T-cell (primary cell): ENCODE data around the gene FKBP5. TPM values are rescaled to one million over a fixed set of nuclear protein-coding genes. Genes with fewer than 3 reads are reported as not detected.

Experiments used
- ATAC-seq, 4 experiments: fragments of 200-7000 bp in 3 of 4; fragments of 150-1000 bp in 1 of 4; cut with Tn5 transposase; replicated peaks in 1 of 4; 1 replicate in 3 of 4; 2 replicates in 1 of 4; pipeline ENCODE4 v1.10.0; 2021; ENCODE audit warnings: moderate library complexity in 3 of 4, mild to moderate bottlenecking in 2 of 4, moderate number of reproducible peaks in 1 of 4
- CTCF ChIA-PET, 2 donors: fragments of 300-600 bp; sonication (Branson Sonifier 250); formaldehyde crosslinking; loops; one replicate each; lab custom pipeline; 2022; ENCODE audit warnings: antibody characterized with exemption in 2 of 2; lab: Charles Lee
- POLR2A ChIA-PET, 2 donors: fragments of 300-600 bp; sonication (Branson Sonifier 250); formaldehyde crosslinking; loops; one replicate each; lab custom pipeline; 2022; ENCODE audit warnings: antibody characterized with exemption in 2 of 2; lab: Charles Lee
- DNase-seq, 35 experiments: peaks; one replicate each; pipeline versions ENCODE4 v3.0.0 to v3.0.0-alpha.2; 2013 to 2023
- H3K27ac ChIP-seq: one replicate; pipeline ENCODE4 v1.5.1; 2013; ENCODE audit warnings: low read length
- H3K27me3 ChIP-seq, 2 experiments: replicated peaks in 1 of 2; 1 replicate in 1 of 2; 2 replicates in 1 of 2; pipeline versions ENCODE4 v1.6.1 to v1.7.0; 2013; ENCODE audit warnings: low read length in 1 of 2, mixed read lengths in 1 of 2; ENCODE audit not compliant: control insufficient read depth in 2 of 2, insufficient read depth in 2 of 2; ENCODE audit errors: extremely low read depth in 1 of 2
- H3K36me3 ChIP-seq, 2 donors: 1 replicate in 1 of 2; 2 replicates in 1 of 2; pipeline versions ENCODE4 v1.6.1 to v1.7.0; 2013; ENCODE audit warnings: low read length in 1 of 2; ENCODE audit not compliant: control insufficient read depth in 2 of 2, insufficient read depth in 1 of 2; ENCODE audit errors: extremely low read depth in 1 of 2
- H3K4me1 ChIP-seq, 2 experiments: 1 replicate in 1 of 2; 2 replicates in 1 of 2; pipeline versions ENCODE4 v1.6.1 to v1.7.0; 2013; ENCODE audit warnings: low read length in 2 of 2, mixed read lengths in 1 of 2; ENCODE audit not compliant: insufficient read depth in 2 of 2, control insufficient read depth in 1 of 2; ENCODE audit errors: extremely low read depth in 1 of 2
- H3K4me3 ChIP-seq, 2 donors: 1 replicate in 1 of 2; 2 replicates in 1 of 2; pipeline versions ENCODE4 v1.5.1 to v1.7.0; 2013; ENCODE audit warnings: mild to moderate bottlenecking in 2 of 2, low read length in 1 of 2, moderate library complexity in 1 of 2; ENCODE audit not compliant: control insufficient read depth in 1 of 2; ENCODE audit errors: extremely low read depth in 1 of 2
- H3K9me3 ChIP-seq: 2 replicates; pipeline ENCODE4 v1.7.0; 2013
- H3K27ac Mint-ChIP-seq, 2 donors: one replicate each; pipeline ENCODE4 v1.8.0; 2020 to 2021; ENCODE audit warnings: mild to moderate bottlenecking in 2 of 2, mixed read lengths in 2 of 2
- H3K27me3 Mint-ChIP-seq, 2 donors: one replicate each; pipeline ENCODE4 v1.8.0; 2021 to 2022; ENCODE audit warnings: mixed read lengths in 2 of 2
- H3K36me3 Mint-ChIP-seq: one replicate; pipeline ENCODE4 v1.8.0; 2021; ENCODE audit warnings: mixed read lengths
- H3K4me1 Mint-ChIP-seq, 3 donors: one replicate each; pipeline ENCODE4 v1.8.0; 2020 to 2022; ENCODE audit warnings: mixed read lengths in 3 of 3, mild to moderate bottlenecking in 1 of 3
- H3K4me3 Mint-ChIP-seq, 3 donors: one replicate each; pipeline ENCODE4 v1.8.0; 2020 to 2022; ENCODE audit warnings: mild to moderate bottlenecking in 3 of 3, mixed read lengths in 3 of 3, moderate library complexity in 3 of 3
- H3K9me3 Mint-ChIP-seq, 3 donors: one replicate each; pipeline ENCODE4 v1.8.0; 2020 to 2022; ENCODE audit warnings: mixed read lengths in 3 of 3
- WGBS: methylation state at CpG from one replicate; pipeline ENCODE4 v1.1.5; 2013; ENCODE audit warnings: missing lambda C conversion rate; ENCODE audit not compliant: insufficient coverage; 5-methylcytosine and 5-hydroxymethylcytosine counted together
- total RNA-seq, 35 experiments: library from RNA in 6 of 35; stranded (reverse) in 6 of 35; fragments of 120-200 nt in 1 of 35; gene quantifications; one replicate each; pipeline versions ENCODE4 v1.2.1 to v1.2.4 and lab custom pipeline; 2013 to 2026

Gene FKBP5
- total RNA-seq, 5 donors from 2014 or later (not counting 1 experiment from before 2014, with no cell fraction given): 61.4 to 130 (median 63.9) TPM

DNA sequence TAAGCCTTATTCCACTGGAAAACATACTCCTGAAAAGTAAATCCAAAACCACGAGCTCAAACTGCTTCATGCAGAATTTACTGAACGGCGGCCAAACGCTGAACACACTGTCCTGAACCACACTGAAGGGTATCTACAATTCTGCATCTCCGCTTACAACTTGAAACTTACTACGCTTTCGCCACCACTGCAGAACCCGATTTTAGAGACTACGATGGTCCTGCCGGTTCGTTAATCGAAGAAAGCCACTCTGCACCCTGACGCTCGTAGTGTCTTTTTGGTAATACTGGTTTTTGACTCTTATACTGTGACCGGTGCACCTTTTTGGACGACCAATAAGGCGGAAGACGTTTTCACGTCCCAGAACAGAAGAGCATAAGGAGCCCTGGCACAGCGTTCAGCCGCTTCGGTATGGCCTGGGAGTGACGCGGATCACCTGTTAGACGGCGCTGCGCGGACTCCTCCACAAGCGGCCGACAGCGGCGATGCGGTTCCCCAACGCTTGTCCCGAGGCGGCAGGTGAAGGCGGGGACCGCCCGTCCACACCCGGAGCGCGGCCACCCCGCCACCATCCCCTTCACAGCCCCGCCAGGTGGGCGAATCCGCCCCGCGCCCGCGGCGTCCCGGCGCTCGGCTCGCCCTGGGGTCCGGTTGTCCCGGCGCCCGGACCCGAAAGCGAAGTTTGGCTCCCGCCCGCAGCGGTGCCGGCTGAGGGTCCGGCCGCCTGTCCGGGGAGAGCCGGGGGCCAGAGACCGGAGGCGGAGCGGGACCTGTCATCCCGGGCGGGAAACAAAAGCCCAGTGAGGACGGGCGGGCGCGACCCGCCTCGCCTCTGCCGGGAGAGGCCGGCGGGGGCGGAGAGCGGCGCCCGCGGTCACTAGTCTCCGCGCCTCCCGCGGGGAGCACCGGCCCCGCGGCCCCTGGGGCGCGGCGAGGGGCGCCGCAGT is 784 bp downstream of the FKBP5 start:
- Mint-ChIP-seq H3K27me3 (no peaks in the 10 kb centered on the region), H3K36me3 (no peaks in the 10 kb centered on the region), H3K27ac (peak overlapping the region; percentile 94 to 97), H3K9me3 (no peaks in the 10 kb centered on the region), H3K4me1 (peaks cover 9 to 22% (median 21%) of the 10 kb centered on the region in 3 donors), H3K4me3 (peak overlapping the region; percentile 90 to 96 (median 94))
- under 1% methylated on average over 98 of the region's 100 CpGs for WGBS
- Histone ChIP-seq H3K27me3 (no peaks in the 10 kb centered on the region), H3K36me3 (peaks cover 0 to 3% of the 10 kb centered on the region in 2 donors), H3K27ac (peak overlapping the region; percentile 51), H3K9me3 (no peaks in the 10 kb centered on the region), H3K4me1 (peaks cover 7 to 24% of the 10 kb centered on the region in 2 experiments), H3K4me3 (peak overlapping the region; percentile 74 to 88)
- POLR2A ChIA-PET: interaction anchor here (0.6 to 1.2 kb wide), 4 partner anchors 20 to 385 kb away, joined by 3 to 4 read pairs (median 3); no protein-coding TSS in a partner anchor
- peak in 31 of 35 experiments; percentile 17 to 69 (median 40) for DNase-seq
- ATAC-seq: peak; percentile 37 to 60 (median 48)
- CTCF ChIA-PET: interaction anchor here (0.9 to 2.4 kb wide), 6 partner anchors 11 to 63 kb away, joined by 5 to 21 read pairs (median 8); partner anchors contain the start of gene ARMC12 (in 1 of the 2)

DNA sequence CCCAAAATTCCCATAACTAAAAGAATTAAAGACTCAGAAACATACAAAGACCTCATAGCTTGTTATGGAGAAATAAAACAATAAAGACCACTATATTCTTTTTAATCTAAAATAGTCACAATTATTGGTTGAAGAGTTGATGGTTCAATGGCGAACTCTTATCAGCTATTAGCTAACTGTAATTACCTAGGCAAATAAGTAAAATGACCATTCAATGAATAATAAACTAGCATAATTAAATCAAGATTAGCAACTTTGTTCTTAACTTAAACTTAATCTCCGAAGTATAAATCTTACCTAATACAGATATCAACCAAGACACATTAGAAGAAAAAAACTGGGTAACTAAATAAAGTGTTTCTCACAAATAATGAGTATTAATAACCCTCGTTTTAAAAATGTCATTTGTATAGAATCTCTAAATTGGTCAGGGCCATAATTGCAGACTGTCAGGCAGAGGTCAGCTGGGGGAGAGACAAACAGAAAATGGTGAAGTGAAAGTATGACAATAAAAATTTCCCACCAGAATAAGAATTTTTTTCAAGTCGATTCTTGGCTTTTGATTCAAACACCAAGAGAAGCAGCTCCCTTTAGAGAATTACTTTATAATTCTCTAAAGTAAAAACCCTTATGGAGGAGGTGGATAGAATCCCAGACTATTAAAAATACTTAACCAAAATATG is 1.7 kb downstream of the FKBP5 start:
- Mint-ChIP-seq H3K4me1 (peaks cover 18 to 29% (median 27%) of the 10 kb centered on the region in 3 donors), H3K9me3 (no peaks in the 10 kb centered on the region), H3K27me3 (no peaks in the 10 kb centered on the region), H3K4me3 (peak overlapping the region; percentile 90 to 96 (median 94)), H3K27ac (peak overlapping the region; percentile 94 to 97), H3K36me3 (peaks cover 4% of the 10 kb centered on the region)
- CTCF ChIA-PET: interaction anchor here (0.6 to 2.4 kb wide), 14 partner anchors 10 to 345 kb away, joined by 3 to 21 read pairs (median 5); partner anchors contain the start of gene ARMC12 (in 1 of the 2)
- Histone ChIP-seq H3K4me3 (peak overlapping the region; percentile 74 to 88), H3K9me3 (no peaks in the 10 kb centered on the region), H3K4me1 (peaks cover 13 to 24% of the 10 kb centered on the region in 2 experiments), H3K27ac (peak overlapping the region; percentile 51), H3K27me3 (no peaks in the 10 kb centered on the region), H3K36me3 (peaks cover 0 to 3% of the 10 kb centered on the region in 2 donors)
- POLR2A ChIA-PET: interaction anchor here (0.6 to 1.2 kb wide), 10 partner anchors 9 to 384 kb away, joined by 3 to 5 read pairs (median 3); no protein-coding TSS in a partner anchor
- ATAC-seq: no peak
- no CpG with 5 or more reads among the region's 4 CpGs for WGBS
- no peak for DNase-seq

DNA sequence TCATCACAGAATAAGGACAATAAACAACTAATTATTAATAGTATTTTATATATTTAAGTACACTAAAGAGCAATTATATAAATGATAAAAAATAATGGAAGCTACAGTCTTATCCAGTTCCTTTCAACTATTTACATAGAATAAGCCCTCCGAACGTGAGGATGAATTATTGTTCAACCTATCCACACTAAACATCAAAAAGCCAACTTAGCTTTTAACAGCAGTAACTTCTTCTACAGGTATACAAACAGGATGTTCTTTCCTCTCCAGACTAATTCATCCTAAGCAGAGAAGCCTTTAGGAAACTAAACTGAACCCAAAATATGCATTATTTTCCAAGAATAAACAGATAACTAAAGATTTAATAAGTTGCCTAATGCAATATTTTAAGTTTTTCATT is 2.3 kb downstream of the FKBP5 start:
- POLR2A ChIA-PET: interaction anchor here (0.6 to 1.2 kb wide), 6 partner anchors 8 to 225 kb away, joined by 3 to 9 read pairs (median 4); no protein-coding TSS in a partner anchor

DNA sequence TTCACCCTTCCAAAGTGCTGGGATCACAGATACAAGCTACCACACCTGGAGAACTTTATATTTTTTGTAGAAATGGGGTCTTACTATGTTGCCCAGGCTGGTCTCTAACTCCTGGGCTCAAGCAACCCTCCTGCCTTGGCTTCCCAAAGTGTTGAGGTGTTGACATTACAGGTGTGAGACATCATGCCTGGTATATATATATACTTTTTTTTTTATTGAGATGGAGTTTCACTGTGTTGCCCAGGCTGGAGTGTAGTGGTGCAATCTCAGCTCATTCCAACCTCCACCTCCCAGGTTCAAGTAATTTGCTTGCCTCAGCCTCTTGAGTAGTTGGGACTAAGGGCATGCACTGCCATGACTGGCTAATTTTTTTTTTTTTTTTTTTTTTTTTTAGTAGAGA is 5.4 kb downstream of the FKBP5 start:
- Mint-ChIP-seq H3K27ac (peak overlapping the region; percentile 55 to 82), H3K4me1 (peaks cover 53 to 56% (median 55%) of the 10 kb centered on the region in 3 donors), H3K4me3 (peak overlapping the region in 1 of 3 donors; percentile 57), H3K27me3 (no peaks in the 10 kb centered on the region), H3K9me3 (no peaks in the 10 kb centered on the region), H3K36me3 (peaks cover 15% of the 10 kb centered on the region)
- Histone ChIP-seq H3K27ac (no peak overlapping the region), H3K9me3 (no peaks in the 10 kb centered on the region), H3K4me1 (peaks cover 18 to 27% of the 10 kb centered on the region in 2 experiments), H3K4me3 (no peak overlapping the region), H3K27me3 (no peaks in the 10 kb centered on the region), H3K36me3 (peaks cover 0 to 11% of the 10 kb centered on the region in 2 donors)
- ChIA-PET POLR2A (interaction anchor here in 1 of 2 donors (0.6 kb wide), 1 partner anchor 10 kb away, joined by 4 read pairs; no protein-coding TSS in a partner anchor), CTCF (interaction anchor here (0.6 to 0.7 kb wide), 6 partner anchors 16 to 440 kb away, joined by 3 to 8 read pairs (median 3); no protein-coding TSS in a partner anchor)
- ATAC-seq (no peak), DNase-seq (no peak)

More for the DNA sequence above, 2.3 kb downstream of the FKBP5 start:
- ATAC-seq (no peak), DNase-seq (no peak)
- H3K4me3 ChIP-seq: peak overlapping the region; percentile 74 to 88
- CTCF ChIA-PET: interaction anchor here in 1 of 2 donors (0.5 to 2.4 kb wide), 15 partner anchors 9 to 1100 kb away, joined by 3 to 21 read pairs (median 5); partner anchors contain the start of gene ARMC12
- Mint-ChIP-seq H3K27me3 (no peaks in the 10 kb centered on the region), H3K27ac (peak overlapping the region; percentile 36 to 94), H3K9me3 (no peaks in the 10 kb centered on the region), H3K36me3 (peaks cover 4% of the 10 kb centered on the region), H3K4me3 (peak overlapping the region; percentile 90 to 96 (median 94)), H3K4me1 (peaks cover 24 to 34% (median 33%) of the 10 kb centered on the region in 3 donors)
- WGBS: 0% methylated on average over 1 of the region's 2 CpGs
- H3K4me1 ChIP-seq: peaks cover 14 to 24% of the 10 kb centered on the region in 2 experiments
- no peaks in the 10 kb centered on the region for H3K9me3 ChIP-seq
- H3K27me3 ChIP-seq: no peaks in the 10 kb centered on the region
- peaks cover 0 to 3% of the 10 kb centered on the region in 2 donors for H3K36me3 ChIP-seq
- peak overlapping the region; percentile 51 for H3K27ac ChIP-seq

DNA sequence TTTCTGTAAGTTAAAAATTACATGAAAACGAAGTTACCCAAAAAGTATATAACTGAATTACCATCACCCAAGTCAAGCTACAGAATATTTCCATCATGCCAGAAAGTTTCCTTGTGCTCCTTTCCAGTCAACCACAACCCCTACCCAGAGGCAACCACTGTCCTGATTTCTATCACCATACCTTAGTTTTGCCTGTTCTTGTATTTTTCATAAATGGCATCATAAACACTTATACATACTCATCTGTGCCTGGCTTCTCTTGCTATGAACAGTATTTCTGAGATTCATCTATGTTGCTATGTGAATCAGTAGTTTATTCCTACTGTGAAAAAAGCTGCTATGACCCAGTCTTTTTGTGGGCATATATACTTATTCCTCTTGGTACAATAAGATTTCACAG is 7.4 kb downstream of the FKBP5 start:
- H3K4me1 ChIP-seq: peaks cover 21 to 34% of the 10 kb centered on the region in 2 experiments
- no peaks in the 10 kb centered on the region for H3K9me3 Mint-ChIP-seq
- no peaks in the 10 kb centered on the region for H3K27me3 ChIP-seq
- WGBS: no CpG with 5 or more reads among the region's 1 CpG
- peaks cover 64 to 72% (median 70%) of the 10 kb centered on the region in 3 donors for H3K4me1 Mint-ChIP-seq
- peak in 1 of 4 experiments; percentile 18 for ATAC-seq
- ChIA-PET POLR2A (interaction anchor here in 1 of 2 donors (0.8 kb wide), 1 partner anchor 11 kb away, joined by 3 read pairs; no protein-coding TSS in a partner anchor), CTCF (interaction anchor here in 1 of 2 donors (1.1 to 4.1 kb wide), 5 partner anchors 26 to 94 kb away, joined by 3 to 19 read pairs (median 4); no protein-coding TSS in a partner anchor)
- H3K4me3 ChIP-seq: no peak overlapping the region
- no peak for DNase-seq
- no peaks in the 10 kb centered on the region for H3K27me3 Mint-ChIP-seq
- H3K27ac ChIP-seq: no peak overlapping the region
- peaks cover 0 to 13% of the 10 kb centered on the region in 2 donors for H3K36me3 ChIP-seq
- H3K27ac Mint-ChIP-seq: peak overlapping the region; percentile 76 to 90
- H3K36me3 Mint-ChIP-seq: peaks cover 21% of the 10 kb centered on the region
- no peaks in the 10 kb centered on the region for H3K9me3 ChIP-seq
- peak overlapping the region; percentile 7 to 57 (median 42) for H3K4me3 Mint-ChIP-seq
